Glomerular visceral epithelial cell (primary cell): Measurements from ENCODE around the gene GDF10.
A peak's percentile ranks its signal among the peaks of the same experiment; 100 is the strongest.

ENCODE experiments used
- DNase-seq: peaks from one replicate; pipeline ENCODE4 v3.0.0-alpha.2; 2016; ENCODE audit errors: extremely low spot score

The GDF10 gene

DNA sequence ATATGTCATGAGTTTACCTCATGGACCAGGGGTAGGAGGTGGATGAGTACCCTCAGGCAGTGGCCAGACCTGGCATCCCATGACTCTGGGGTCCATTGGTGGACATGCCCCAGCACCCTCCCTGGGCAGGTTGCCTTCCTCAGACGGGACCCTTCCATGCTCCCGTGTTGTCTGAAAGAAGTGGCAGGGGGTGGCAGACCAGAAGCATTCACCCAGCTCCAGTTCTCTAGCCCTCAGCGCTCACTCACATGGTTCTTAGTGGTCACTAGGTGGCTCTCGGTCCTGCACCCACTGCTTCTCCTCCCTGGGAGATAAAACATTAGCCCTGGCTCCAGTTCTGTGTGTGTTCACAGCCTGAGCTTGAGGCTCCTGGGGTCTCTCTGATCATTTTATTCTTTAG is 54.2 kb downstream of the GDF10 start:
- DNase-seq, result peak; percentile 17

DNA sequence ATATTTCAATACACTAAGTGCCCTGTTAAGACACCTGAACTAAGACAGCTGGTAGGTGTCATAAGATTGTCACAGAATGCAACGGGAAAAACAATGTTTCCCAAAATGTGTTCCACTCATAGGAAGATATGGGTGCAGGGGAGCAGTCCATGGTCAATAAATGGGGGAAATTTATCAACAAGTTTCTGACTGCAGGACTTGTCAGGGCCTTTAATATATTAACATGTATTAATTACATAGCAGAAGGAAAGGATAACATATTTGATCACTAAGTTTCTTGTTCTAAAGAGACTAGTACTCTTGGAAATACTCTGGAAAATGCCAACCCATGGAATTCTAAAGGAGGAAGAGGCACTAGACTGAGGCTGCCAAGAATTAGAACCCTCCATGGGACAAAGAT is 54.9 kb downstream of the GDF10 start:
- DNase-seq, result no peak

GRCh38 chr10:47356708-47357107 is 56.7 kb downstream of the GDF10 start:
- no peak for DNase-seq

GRCh38 chr10:47357131-47357582 is 57.2 kb downstream of the GDF10 start:
- no peak for DNase-seq

GRCh38 chr10:47357911-47358310 is 57.9 kb downstream of the GDF10 start:
- no peak for DNase-seq

- DNase-seq, result no peak
These were observed 58.5 kb downstream of the GDF10 start for GRCh38 chr10:47358457-47358856.

DNA sequence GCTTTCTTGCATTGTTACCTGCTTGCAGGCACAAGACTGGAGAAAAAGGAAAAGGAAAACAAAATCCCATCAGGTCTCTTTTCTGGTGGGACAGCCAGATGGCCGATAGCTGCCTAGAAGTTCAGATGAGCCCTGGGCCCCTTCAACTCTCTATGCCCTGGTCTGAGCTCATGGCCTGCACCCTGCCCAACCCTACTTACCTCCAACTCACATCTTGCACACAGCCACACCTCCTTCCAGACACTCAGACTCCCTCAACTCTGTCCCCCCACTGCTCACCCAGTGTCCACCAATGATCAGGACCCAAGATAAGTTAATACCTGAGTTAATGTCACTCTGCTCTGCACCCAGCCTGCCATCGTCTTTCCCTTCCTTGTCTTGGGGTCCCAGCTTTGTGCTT is 59.1 kb downstream of the GDF10 start:
- DNase-seq, result no peak

DNA sequence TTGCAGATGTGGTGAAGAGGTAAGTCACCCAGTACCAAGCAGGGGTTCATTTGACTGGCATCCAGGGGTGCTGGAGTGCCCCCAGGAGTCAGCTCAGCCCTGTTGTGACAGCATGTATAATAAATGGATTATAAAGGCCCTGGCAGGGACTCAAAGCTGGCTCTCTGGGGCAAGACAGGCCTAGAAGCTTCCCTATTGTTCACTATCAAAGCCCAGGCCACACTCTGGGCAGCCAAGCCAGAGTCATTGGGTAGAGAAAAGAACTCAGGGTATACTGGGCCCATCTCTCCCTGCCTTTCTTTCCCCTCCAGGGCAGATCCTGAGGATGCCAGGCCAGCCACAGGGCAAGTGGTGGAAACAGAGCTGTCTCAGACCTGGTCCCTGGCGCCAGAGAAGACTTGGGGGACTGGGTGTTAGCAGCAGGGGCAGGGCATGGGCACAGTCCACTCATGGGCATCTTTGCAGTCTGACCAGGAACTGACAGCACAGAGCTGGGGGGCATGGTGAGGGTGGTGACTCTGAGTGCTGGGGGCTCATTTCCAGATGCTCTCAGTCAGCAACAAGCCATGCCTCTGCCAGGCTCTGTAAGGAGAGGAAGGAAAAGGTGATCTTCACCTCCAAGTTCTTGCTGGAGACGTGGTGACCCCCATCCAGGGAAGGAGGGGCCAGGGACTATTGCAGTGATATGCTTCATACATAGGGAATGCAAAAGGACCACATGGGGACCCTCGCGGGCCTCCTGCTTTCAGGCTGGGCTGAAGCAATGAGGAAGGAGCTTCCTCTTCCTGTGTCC is 59.8 kb downstream of the GDF10 start:
- no peak for DNase-seq

GRCh38 chr10:47360419-47361040 is 60.5 kb downstream of the GDF10 start:
- no peak for DNase-seq

- DNase-seq, result no peak
These were observed 61.3 kb downstream of the GDF10 start for GRCh38 chr10:47361293-47361692.

DNA sequence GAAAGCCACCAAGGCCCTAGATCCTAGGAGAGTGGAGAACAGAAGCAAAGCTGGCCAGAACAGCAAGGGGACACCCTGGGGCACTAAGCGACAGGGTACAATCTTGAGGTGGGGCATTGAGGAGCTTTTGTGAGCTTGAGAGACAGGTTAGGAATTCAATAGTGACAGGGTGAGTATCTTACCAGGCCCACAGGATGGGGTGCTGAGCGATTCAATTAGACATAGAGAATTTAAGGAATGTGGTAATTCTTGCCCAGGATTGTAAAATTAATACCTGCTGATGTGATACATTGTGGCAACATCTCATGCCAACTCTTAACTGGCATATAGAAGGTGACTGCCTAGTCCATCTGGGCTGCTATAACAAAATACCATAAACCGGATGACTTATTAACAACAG is 62.2 kb downstream of the GDF10 start:
- no peak for DNase-seq
